Keratinocyte (primary cell): ENCODE measurements around the gene NOP16. TPM values are rescaled to one million over a fixed set of nuclear protein-coding genes. Genes with fewer than 3 reads are reported as not detected.

ENCODE experiments used
- DNase-seq: peaks from one replicate; pipeline ENCODE4 v3.0.0-alpha.2; 2011; ENCODE audit warnings: low read depth, missing footprints, low spot score
- FAIRE-seq: peaks from 2 replicates; lab custom pipeline; 2011; peaks lifted over from hg19 to GRCh38; lab: Jason Lieb, UNC
- H2AFZ ChIP-seq: 2 replicates; pipeline ENCODE4 v1.6.0; 2012; ENCODE audit warnings: low read length, control low read depth, inconsistent platforms; ENCODE audit not compliant: control insufficient read depth
- H3K27ac ChIP-seq: 2 replicates; pipeline ENCODE4 v1.5.1; 2011; ENCODE audit warnings: low read length; ENCODE audit not compliant: control insufficient read depth, insufficient read depth
- H3K27me3 ChIP-seq: 3 replicates; pipeline ENCODE4 v1.6.0; 2011; ENCODE audit warnings: low read length; ENCODE audit not compliant: control insufficient read depth, insufficient read depth; ENCODE audit errors: extremely low read depth
- H3K36me3 ChIP-seq, 2 experiments: 2 replicates in 1 of 2; 3 replicates in 1 of 2; pipeline ENCODE4 v1.5.1; 2011; ENCODE audit warnings: low read length in 2 of 2, mild to moderate bottlenecking in 1 of 2; ENCODE audit not compliant: control insufficient read depth in 2 of 2, insufficient read depth in 2 of 2; ENCODE audit errors: extremely low read depth in 1 of 2
- H3K4me1 ChIP-seq: 3 replicates; pipeline ENCODE4 v1.5.1; 2011; ENCODE audit warnings: low read length; ENCODE audit not compliant: control insufficient read depth, insufficient read depth; ENCODE audit errors: extremely low read depth
- H3K4me2 ChIP-seq: 3 replicates; pipeline ENCODE4 v1.6.0; 2011; ENCODE audit warnings: low read depth, low read length; ENCODE audit not compliant: control insufficient read depth, insufficient read depth; ENCODE audit errors: extremely low read depth
- H3K4me3 ChIP-seq, 3 experiments: fragments of 200-600 bp in 1 of 3; sonication (generic) in 1 of 3; 2 replicates in 2 of 3; 3 replicates in 1 of 3; pipeline ENCODE4 v1.5.1; 2011 to 2016; ENCODE audit warnings: low read length in 3 of 3, mild to moderate bottlenecking in 3 of 3, control low read depth in 2 of 3, inconsistent platforms in 1 of 3, low read depth in 1 of 3, mixed read lengths in 1 of 3, mixed run types in 1 of 3, moderate library complexity in 1 of 3; ENCODE audit not compliant: control insufficient read depth in 2 of 3, insufficient read depth in 2 of 3; ENCODE audit errors: extremely low read depth in 1 of 3
- H3K79me2 ChIP-seq: 2 replicates; pipeline ENCODE4 v1.6.0; 2012; ENCODE audit warnings: low read length; ENCODE audit not compliant: control insufficient read depth, insufficient read depth
- H3K9ac ChIP-seq: 3 replicates; pipeline ENCODE4 v1.6.0; 2011; ENCODE audit warnings: low read length; ENCODE audit not compliant: control insufficient read depth, insufficient read depth; ENCODE audit errors: extremely low read depth
- H3K9me1 ChIP-seq: 3 replicates; pipeline ENCODE4 v1.6.0; 2011; ENCODE audit warnings: low read length; ENCODE audit not compliant: control insufficient read depth, insufficient read depth; ENCODE audit errors: extremely low read depth
- H3K9me3 ChIP-seq: 2 replicates; pipeline ENCODE4 v1.5.1; 2012; ENCODE audit warnings: low read depth, low read length; ENCODE audit not compliant: control insufficient read depth
- H4K20me1 ChIP-seq: 3 replicates; pipeline ENCODE4 v1.6.0; 2011; ENCODE audit warnings: low read length; ENCODE audit not compliant: control insufficient read depth, insufficient read depth; ENCODE audit errors: extremely low read depth
- EZH2 ChIP-seq: IDR thresholded peaks from one replicate; pipeline ENCODE4 v1.6.1; 2012; ENCODE audit warnings: inconsistent platforms, mild to moderate bottlenecking, low read length, moderate library complexity
- dilution Hi-C: fragments of 300-500 bp; cut with MboI; formaldehyde crosslinking; loops from one replicate; pipeline ENCODE4 v1.7.0; 2020; ENCODE audit warnings: low sequenced_read_pairs; ENCODE audit not compliant: extremely low pct_ligation_motif_present
- polyA plus RNA-seq, 5 experiments: library from polyadenylated mRNA; depleted of rRNA in 3 of 5; stranded (reverse) in 3 of 5; stranded (forward) in 1 of 5; unstranded in 1 of 5; fragments of >200 nt; gene quantifications; 1 replicate in 1 of 5; 2 replicates in 3 of 5; 3 replicates in 1 of 5; pipeline versions ENCODE4 v1.2.1 to v1.2.3, GENCODE V29; 2011 to 2012; ENCODE audit warnings: missing spikeins in 2 of 5, low read depth in 1 of 5, low replicate concordance in 1 of 5
- TF ChIP-seq, protein P1 (sequence below), 3 experiments: IDR thresholded peaks in 1 of 3; conservative IDR thresholded peaks in 1 of 3; optimal IDR thresholded peaks in 1 of 3; 2 replicates in 2 of 3; 3 replicates in 1 of 3; pipeline versions ENCODE3 to v1.5.1; 2011; ENCODE audit warnings: low read length in 3 of 3, mild to moderate bottlenecking in 3 of 3, moderate library complexity in 2 of 3, control low read depth in 1 of 3, inconsistent platforms in 1 of 3; ENCODE audit not compliant: insufficient read depth in 2 of 3; ENCODE audit errors: extremely low read depth in 1 of 3

NOP16 gene
- polyA plus RNA-seq, 1 donor (not counting 4 experiments of a cell fraction or from before 2014, with no cell fraction given) = 96.7 TPM

DNA sequence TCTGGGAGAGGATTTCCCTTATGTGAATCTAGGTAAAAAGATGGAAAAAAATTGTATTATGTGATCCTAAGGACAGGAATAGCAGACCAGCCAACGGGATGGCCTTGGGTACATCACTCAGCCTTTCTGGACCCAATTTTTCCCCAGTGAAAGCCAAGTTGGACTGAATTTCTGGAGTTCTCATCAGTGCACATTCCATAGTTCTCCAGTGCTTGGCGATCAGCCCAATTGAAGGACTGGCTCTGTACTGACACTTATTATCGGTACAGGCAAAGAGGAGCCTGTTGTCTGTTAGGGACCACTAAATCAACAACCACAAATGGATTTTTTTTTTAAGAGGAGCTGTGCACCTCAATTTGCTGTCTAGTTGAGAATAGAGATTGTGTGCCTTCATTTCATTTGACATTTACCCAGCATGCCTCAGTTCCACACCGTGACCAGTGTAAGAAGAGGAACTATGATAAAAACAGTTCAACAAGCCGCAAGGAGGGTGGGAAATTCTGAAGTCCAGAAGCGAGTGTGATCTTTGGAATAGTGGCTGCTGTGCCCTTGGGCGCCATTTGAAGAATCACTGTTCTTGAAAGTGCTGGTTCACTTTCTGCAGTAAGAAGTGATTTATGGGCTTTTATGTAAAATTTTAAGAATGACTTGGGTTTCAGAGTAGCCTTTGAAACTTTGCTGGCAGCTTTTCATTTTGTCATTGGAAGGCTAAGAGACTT lies 15.1 kb downstream of the NOP16 start:
- Histone ChIP-seq H3K36me3 (peaks cover 0 to 6% of the 10 kb centered on the region in 2 experiments), H3K27ac (no peak overlapping the region), H4K20me1 (no peaks in the 10 kb centered on the region), H3K9ac (no peak overlapping the region), H3K27me3 (no peaks in the 10 kb centered on the region), H3K4me3 (no peak overlapping the region), H3K9me3 (no peaks in the 10 kb centered on the region), H3K4me1 (no peaks in the 10 kb centered on the region), H2AFZ (no peak overlapping the region), H3K9me1 (no peaks in the 10 kb centered on the region), H3K4me2 (no peak overlapping the region), H3K79me2 (no peaks in the 10 kb centered on the region)
- dilution Hi-C loops = no loop called here
- FAIRE-seq (no peak), DNase-seq (no peak)
- TF ChIP-seq, protein P1, sequence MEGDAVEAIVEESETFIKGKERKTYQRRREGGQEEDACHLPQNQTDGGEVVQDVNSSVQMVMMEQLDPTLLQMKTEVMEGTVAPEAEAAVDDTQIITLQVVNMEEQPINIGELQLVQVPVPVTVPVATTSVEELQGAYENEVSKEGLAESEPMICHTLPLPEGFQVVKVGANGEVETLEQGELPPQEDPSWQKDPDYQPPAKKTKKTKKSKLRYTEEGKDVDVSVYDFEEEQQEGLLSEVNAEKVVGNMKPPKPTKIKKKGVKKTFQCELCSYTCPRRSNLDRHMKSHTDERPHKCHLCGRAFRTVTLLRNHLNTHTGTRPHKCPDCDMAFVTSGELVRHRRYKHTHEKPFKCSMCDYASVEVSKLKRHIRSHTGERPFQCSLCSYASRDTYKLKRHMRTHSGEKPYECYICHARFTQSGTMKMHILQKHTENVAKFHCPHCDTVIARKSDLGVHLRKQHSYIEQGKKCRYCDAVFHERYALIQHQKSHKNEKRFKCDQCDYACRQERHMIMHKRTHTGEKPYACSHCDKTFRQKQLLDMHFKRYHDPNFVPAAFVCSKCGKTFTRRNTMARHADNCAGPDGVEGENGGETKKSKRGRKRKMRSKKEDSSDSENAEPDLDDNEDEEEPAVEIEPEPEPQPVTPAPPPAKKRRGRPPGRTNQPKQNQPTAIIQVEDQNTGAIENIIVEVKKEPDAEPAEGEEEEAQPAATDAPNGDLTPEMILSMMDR (optimal IDR thresholded peaks at IDR 0.05 in 1 of 3, IDR thresholded peaks at IDR 0.05 in 1 of 3, conservative IDR thresholded peaks at IDR 0.05 in 1 of 3; ENCODE audit: extremely low read depth in 1 of 3, insufficient read depth in 2 of 3, low read length in 3 of 3) = no peak
- no peak for TF ChIP-seq EZH2

DNA sequence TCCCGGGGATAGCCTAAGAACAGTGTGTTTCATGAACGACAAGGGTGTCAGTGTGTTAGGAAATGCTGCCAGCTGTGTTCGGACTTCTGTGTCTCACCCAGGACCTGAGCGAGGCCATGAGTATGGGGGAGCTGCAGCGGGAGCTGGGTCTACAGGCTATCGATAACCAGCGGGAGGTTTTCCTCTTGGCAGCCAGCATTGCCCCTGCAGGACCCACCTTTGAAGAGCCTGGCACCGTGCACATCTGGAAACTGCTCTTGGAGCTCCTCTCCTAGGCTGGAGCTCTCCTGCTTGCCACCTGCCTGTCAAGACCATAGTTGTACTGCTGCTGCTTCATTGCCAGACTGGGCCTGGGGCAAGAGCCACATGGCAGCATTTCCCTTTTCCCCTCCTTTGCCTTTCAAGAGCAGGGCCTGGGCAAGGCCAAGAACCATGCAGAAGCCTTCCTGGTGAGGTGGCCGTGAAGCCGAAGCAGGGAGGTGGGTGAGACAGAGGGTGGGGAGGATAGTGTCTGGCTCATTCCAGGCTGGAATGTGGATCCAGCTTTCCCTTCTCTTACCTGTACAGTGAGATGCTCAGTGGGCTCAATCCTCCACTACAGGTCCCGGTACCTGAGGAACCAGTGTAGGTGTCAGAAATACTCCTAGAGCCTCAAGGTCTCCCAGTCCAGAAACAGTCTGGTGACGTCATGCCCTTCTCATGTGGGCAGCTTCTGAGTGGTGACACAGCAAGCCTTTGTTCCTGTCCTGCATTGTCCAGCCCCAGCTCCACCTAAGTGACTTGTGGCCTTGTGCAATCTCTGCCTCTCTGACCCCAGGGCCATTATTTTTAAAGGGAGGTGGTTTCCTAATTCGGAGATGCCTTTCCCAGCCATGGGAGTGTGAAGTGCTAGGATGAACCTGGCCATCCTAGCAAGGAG lies 16.5 kb downstream of the NOP16 start:
- peaks cover 0 to 6% of the 10 kb centered on the region in 2 experiments for H3K36me3 ChIP-seq
- no peaks in the 10 kb centered on the region for H4K20me1 ChIP-seq
- no peak overlapping the region for H3K9ac ChIP-seq
- H3K4me3 ChIP-seq = no peak overlapping the region
- H3K9me1 ChIP-seq = no peaks in the 10 kb centered on the region
- H3K4me1 ChIP-seq = no peaks in the 10 kb centered on the region
- FAIRE-seq (no peak), DNase-seq (no peak)
- H3K9me3 ChIP-seq = no peaks in the 10 kb centered on the region
- no peak overlapping the region for H3K27ac ChIP-seq
- H3K4me2 ChIP-seq = no peak overlapping the region
- H3K27me3 ChIP-seq = no peaks in the 10 kb centered on the region
- dilution Hi-C loops = no loop called here
- no peak for TF ChIP-seq EZH2
- TF ChIP-seq, protein P1 (optimal IDR thresholded peaks at IDR 0.05 in 1 of 3, IDR thresholded peaks at IDR 0.05 in 1 of 3, conservative IDR thresholded peaks at IDR 0.05 in 1 of 3; ENCODE audit: extremely low read depth in 1 of 3, insufficient read depth in 2 of 3, low read length in 3 of 3) = no peak
- no peaks in the 10 kb centered on the region for H3K79me2 ChIP-seq
- no peak overlapping the region for H2AFZ ChIP-seq
